ENCODE measurements around the gene CACNA1B.

Gene CACNA1B

DNA sequence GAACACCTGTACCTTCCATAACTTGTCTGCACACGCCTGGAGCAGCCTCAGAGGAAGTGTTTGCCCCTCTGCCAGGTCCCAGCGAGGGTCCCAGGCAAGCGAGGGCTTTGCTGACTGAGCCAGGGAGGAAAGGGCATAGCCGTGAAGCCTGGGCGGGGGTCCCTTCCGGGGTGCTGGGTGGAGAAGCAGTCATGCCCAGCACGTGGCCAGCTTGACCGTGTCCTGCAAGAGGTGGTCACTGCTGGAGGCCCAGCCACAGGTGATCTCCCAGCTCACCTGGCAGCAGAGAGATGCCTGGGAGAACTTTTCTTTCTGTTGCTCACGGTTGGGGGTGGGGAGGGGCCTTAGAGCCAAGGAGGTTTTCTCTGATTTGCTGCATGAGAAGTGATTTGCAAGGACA lies 195.3 kb downstream of the CACNA1B start:
- Histone ChIP-seq H3K4me3 (ENCODE audit: insufficient read depth in 1 of 2, low read depth in 1 of 2, low read length in 2 of 2) (no peak overlapping the region), H3K4ac (ENCODE audit: low read depth in 1 of 2, low read length in 2 of 2) (no peak overlapping the region), H3K9me3 (ENCODE audit: control insufficient read depth, low read length) (no peaks in the 10 kb centered on the region), H3K36me3 (ENCODE audit: control insufficient read depth in 1 of 2, insufficient read depth in 2 of 2, low read depth in 1 of 2, low read length in 2 of 2) (no peaks in the 10 kb centered on the region), H2AK5ac (ENCODE audit: low read length, severe bottlenecking) (no peak overlapping the region), H3K27ac (ENCODE audit: low read length, poor library complexity, severe bottlenecking) (no peak overlapping the region), H3K4me1 (ENCODE audit: control insufficient read depth, insufficient read depth, low read depth, low read length) (peaks cover 2% of the 10 kb centered on the region), H2BK120ac (ENCODE audit: low read depth, low read length) (no peak overlapping the region), H3K14ac (ENCODE audit: low read length in 2 of 2) (no peak overlapping the region), H4K8ac (ENCODE audit: low read length) (no peak overlapping the region), H2BK5ac (ENCODE audit: low read depth, low read length, poor library complexity, severe bottlenecking) (no peak overlapping the region), H2BK15ac (ENCODE audit: low read depth, poor library complexity, severe bottlenecking) (no peak overlapping the region), H2AFZ (ENCODE audit: low read depth, low read length) (no peak overlapping the region), H3K9ac (ENCODE audit: low read length) (no peak overlapping the region), H3K4me2 (ENCODE audit: low read length, poor library complexity, severe bottlenecking) (no peak overlapping the region), H3K27me3 (ENCODE audit: control insufficient read depth in 1 of 2, insufficient read depth in 1 of 2, low read length in 2 of 2) (peaks cover 0 to 19% of the 10 kb centered on the region in 2 experiments), H2BK12ac (ENCODE audit: low read length in 2 of 2) (no peak overlapping the region), H3K23ac (ENCODE audit: low read length in 2 of 2) (no peak overlapping the region), H4K91ac (ENCODE audit: low read length) (no peak overlapping the region), H3K18ac (ENCODE audit: low read depth in 1 of 2, low read length in 2 of 2) (no peak overlapping the region), H3K79me1 (replicated peaks; ENCODE audit: low read length, poor library complexity, severe bottlenecking) (no peaks in the 10 kb centered on the region)
- no peak for DNase-seq
- 69% methylated on average over 9 of the region's 9 CpGs for WGBS

DNA sequence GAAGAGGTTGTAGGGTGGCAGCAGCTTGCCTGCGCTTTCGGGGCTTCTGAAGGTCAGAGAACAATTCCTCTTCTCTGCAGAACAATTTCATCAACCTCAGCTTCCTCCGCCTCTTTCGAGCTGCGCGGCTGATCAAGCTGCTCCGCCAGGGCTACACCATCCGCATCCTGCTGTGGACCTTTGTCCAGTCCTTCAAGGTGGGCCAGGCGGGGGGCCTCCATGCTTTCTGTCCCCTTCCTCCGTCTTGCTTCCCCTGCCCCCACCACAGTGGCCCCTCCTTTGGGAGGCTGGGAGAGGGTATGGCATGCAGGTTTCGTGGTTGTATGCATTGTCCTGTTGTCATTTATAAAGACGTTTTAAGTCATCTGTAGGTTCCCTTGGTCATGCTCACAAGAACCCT lies 195.8 kb downstream of the CACNA1B start:
- no peaks in the 10 kb centered on the region for H3K36me3 ChIP-seq (ENCODE audit: control insufficient read depth in 1 of 2, insufficient read depth in 2 of 2, low read depth in 1 of 2, low read length in 2 of 2)
- no peak overlapping the region for H3K4ac ChIP-seq (ENCODE audit: low read depth in 1 of 2, low read length in 2 of 2)
- H3K4me3 ChIP-seq (ENCODE audit: insufficient read depth in 1 of 2, low read depth in 1 of 2, low read length in 2 of 2) = no peak overlapping the region
- H2AFZ ChIP-seq (ENCODE audit: low read depth, low read length) = no peak overlapping the region
- no peak overlapping the region for H4K8ac ChIP-seq (ENCODE audit: low read length)
- H3K79me1 ChIP-seq (replicated peaks; ENCODE audit: low read length, poor library complexity, severe bottlenecking) = no peaks in the 10 kb centered on the region
- no peak overlapping the region for H3K27ac ChIP-seq (ENCODE audit: low read length, poor library complexity, severe bottlenecking)
- no peak for DNase-seq
- H3K23ac ChIP-seq (ENCODE audit: low read length in 2 of 2) = no peak overlapping the region
- no peak overlapping the region for H2BK15ac ChIP-seq (ENCODE audit: low read depth, poor library complexity, severe bottlenecking)
- H4K91ac ChIP-seq (ENCODE audit: low read length) = no peak overlapping the region
- no peak overlapping the region for H3K9ac ChIP-seq (ENCODE audit: low read length)
- no peaks in the 10 kb centered on the region for H3K9me3 ChIP-seq (ENCODE audit: control insufficient read depth, low read length)
- H3K18ac ChIP-seq (ENCODE audit: low read depth in 1 of 2, low read length in 2 of 2) = no peak overlapping the region
- H2AK5ac ChIP-seq (ENCODE audit: low read length, severe bottlenecking) = no peak overlapping the region
- no peak overlapping the region for H3K4me2 ChIP-seq (ENCODE audit: low read length, poor library complexity, severe bottlenecking)
- 91% methylated on average over 11 of the region's 12 CpGs for WGBS
- no peak overlapping the region for H2BK5ac ChIP-seq (ENCODE audit: low read depth, low read length, poor library complexity, severe bottlenecking)
- no peak overlapping the region for H2BK12ac ChIP-seq (ENCODE audit: low read length in 2 of 2)
- H3K4me1 ChIP-seq (ENCODE audit: control insufficient read depth, insufficient read depth, low read depth, low read length) = peaks cover 2% of the 10 kb centered on the region
- H3K27me3 ChIP-seq (ENCODE audit: control insufficient read depth in 1 of 2, insufficient read depth in 1 of 2, low read length in 2 of 2) = peaks cover 0 to 16% of the 10 kb centered on the region in 2 experiments
- no peak overlapping the region for H2BK120ac ChIP-seq (ENCODE audit: low read depth, low read length)
- H3K14ac ChIP-seq (ENCODE audit: low read length in 2 of 2) = no peak overlapping the region

DNA sequence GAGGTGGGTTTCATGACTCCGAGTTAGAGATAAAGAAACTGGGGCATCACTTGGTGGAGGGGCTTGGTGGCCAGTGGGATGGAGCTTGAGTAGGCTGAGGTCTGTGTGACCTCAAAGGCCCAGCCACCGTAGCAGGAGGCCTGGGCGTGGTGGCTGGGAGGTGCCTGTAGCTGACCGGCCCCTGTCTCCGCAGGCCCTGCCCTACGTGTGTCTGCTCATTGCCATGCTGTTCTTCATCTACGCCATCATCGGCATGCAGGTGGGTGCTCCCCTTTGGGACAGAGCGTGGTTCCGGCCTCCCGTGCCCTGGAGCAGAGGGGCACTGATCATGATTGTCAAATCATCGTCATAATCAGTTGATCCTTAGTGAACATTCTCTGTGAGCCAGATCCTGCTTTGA lies 196.2 kb downstream of the CACNA1B start:
- Histone ChIP-seq H4K91ac (ENCODE audit: low read length) (no peak overlapping the region), H2BK12ac (ENCODE audit: low read length in 2 of 2) (no peak overlapping the region), H2BK5ac (ENCODE audit: low read depth, low read length, poor library complexity, severe bottlenecking) (no peak overlapping the region), H3K9ac (ENCODE audit: low read length) (no peak overlapping the region), H3K36me3 (ENCODE audit: control insufficient read depth in 1 of 2, insufficient read depth in 2 of 2, low read depth in 1 of 2, low read length in 2 of 2) (no peaks in the 10 kb centered on the region), H3K4me1 (ENCODE audit: control insufficient read depth, insufficient read depth, low read depth, low read length) (peaks cover 2% of the 10 kb centered on the region), H2BK15ac (ENCODE audit: low read depth, poor library complexity, severe bottlenecking) (no peak overlapping the region), H2BK120ac (ENCODE audit: low read depth, low read length) (no peak overlapping the region), H4K8ac (ENCODE audit: low read length) (no peak overlapping the region), H3K27me3 (ENCODE audit: control insufficient read depth in 1 of 2, insufficient read depth in 1 of 2, low read length in 2 of 2) (peaks cover 0 to 16% of the 10 kb centered on the region in 2 experiments), H2AK5ac (ENCODE audit: low read length, severe bottlenecking) (no peak overlapping the region), H3K9me3 (ENCODE audit: control insufficient read depth, low read length) (peaks cover 2% of the 10 kb centered on the region), H3K23ac (ENCODE audit: low read length in 2 of 2) (no peak overlapping the region), H2AFZ (ENCODE audit: low read depth, low read length) (no peak overlapping the region), H3K4me3 (ENCODE audit: insufficient read depth in 1 of 2, low read depth in 1 of 2, low read length in 2 of 2) (no peak overlapping the region), H3K79me1 (replicated peaks; ENCODE audit: low read length, poor library complexity, severe bottlenecking) (no peaks in the 10 kb centered on the region), H3K14ac (ENCODE audit: low read length in 2 of 2) (no peak overlapping the region), H3K4me2 (ENCODE audit: low read length, poor library complexity, severe bottlenecking) (no peak overlapping the region), H3K4ac (ENCODE audit: low read depth in 1 of 2, low read length in 2 of 2) (no peak overlapping the region), H3K18ac (ENCODE audit: low read depth in 1 of 2, low read length in 2 of 2) (no peak overlapping the region), H3K27ac (ENCODE audit: low read length, poor library complexity, severe bottlenecking) (no peak overlapping the region)
- WGBS = 92% methylated on average over 12 of the region's 12 CpGs
- no peak for DNase-seq

DNA sequence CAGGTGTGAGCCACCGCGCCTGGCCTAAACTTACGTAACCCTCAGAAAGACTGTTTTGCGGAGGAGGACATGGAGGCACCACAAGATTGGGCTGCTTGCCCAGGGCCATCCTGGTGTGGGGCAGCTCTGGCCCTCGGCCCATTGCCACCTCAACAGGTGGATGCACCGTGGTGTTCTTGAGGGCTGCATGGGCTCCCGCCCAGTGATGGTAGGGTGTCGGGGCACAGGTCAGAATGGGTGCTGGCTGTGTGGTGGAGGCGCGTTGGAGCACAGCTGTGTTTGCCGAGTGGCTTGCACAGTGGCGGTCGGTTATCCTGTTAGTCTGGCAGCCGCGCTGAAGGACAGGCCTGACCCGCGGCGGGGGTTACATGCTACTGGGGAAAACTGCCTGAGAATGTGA lies 196.9 kb downstream of the CACNA1B start:
- H2BK12ac ChIP-seq (ENCODE audit: low read length in 2 of 2) = no peak overlapping the region
- no peak overlapping the region for H3K27ac ChIP-seq (ENCODE audit: low read length, poor library complexity, severe bottlenecking)
- no peak overlapping the region for H3K9ac ChIP-seq (ENCODE audit: low read length)
- no peak overlapping the region for H3K4me3 ChIP-seq (ENCODE audit: insufficient read depth in 1 of 2, low read depth in 1 of 2, low read length in 2 of 2)
- H3K79me1 ChIP-seq (replicated peaks; ENCODE audit: low read length, poor library complexity, severe bottlenecking) = no peaks in the 10 kb centered on the region
- H3K18ac ChIP-seq (ENCODE audit: low read depth in 1 of 2, low read length in 2 of 2) = no peak overlapping the region
- H3K27me3 ChIP-seq (ENCODE audit: control insufficient read depth in 1 of 2, insufficient read depth in 1 of 2, low read length in 2 of 2) = peaks cover 0 to 16% of the 10 kb centered on the region in 2 experiments
- H3K4me2 ChIP-seq (ENCODE audit: low read length, poor library complexity, severe bottlenecking) = no peak overlapping the region
- H3K36me3 ChIP-seq (ENCODE audit: control insufficient read depth in 1 of 2, insufficient read depth in 2 of 2, low read depth in 1 of 2, low read length in 2 of 2) = no peaks in the 10 kb centered on the region
- H3K4ac ChIP-seq (ENCODE audit: low read depth in 1 of 2, low read length in 2 of 2) = no peak overlapping the region
- H4K8ac ChIP-seq (ENCODE audit: low read length) = no peak overlapping the region
- no peak overlapping the region for H2BK5ac ChIP-seq (ENCODE audit: low read depth, low read length, poor library complexity, severe bottlenecking)
- no peak overlapping the region for H3K14ac ChIP-seq (ENCODE audit: low read length in 2 of 2)
- 96% methylated on average over 15 of the region's 18 CpGs for WGBS
- peaks cover 2% of the 10 kb centered on the region for H3K4me1 ChIP-seq (ENCODE audit: control insufficient read depth, insufficient read depth, low read depth, low read length)
- H2AFZ ChIP-seq (ENCODE audit: low read depth, low read length) = no peak overlapping the region
- no peak overlapping the region for H2AK5ac ChIP-seq (ENCODE audit: low read length, severe bottlenecking)
- H3K9me3 ChIP-seq (ENCODE audit: control insufficient read depth, low read length) = peaks cover 6% of the 10 kb centered on the region
- no peak overlapping the region for H4K91ac ChIP-seq (ENCODE audit: low read length)
- no peak overlapping the region for H2BK15ac ChIP-seq (ENCODE audit: low read depth, poor library complexity, severe bottlenecking)
- H2BK120ac ChIP-seq (ENCODE audit: low read depth, low read length) = no peak overlapping the region
- no peak overlapping the region for H3K23ac ChIP-seq (ENCODE audit: low read length in 2 of 2)
- no peak for DNase-seq
